ENCODE results near the gene PCNT.
"Not testable (repeated sequence)": the region's sequence is repeated elsewhere in the genome, so short reads cannot be mapped to it uniquely, and the experiment has no call there.

The PCNT gene

GRCh38 chr21:46363698-46364097 is 39.7 kb downstream of the PCNT start:
- DNase-seq: no peak

GRCh38 chr21:46366091-46366490 is 42.1 kb downstream of the PCNT start:
- no peak for DNase-seq

- no peak for DNase-seq
Measured at GRCh38 chr21:46366561-46366960, 42.6 kb downstream of the PCNT start.

DNA sequence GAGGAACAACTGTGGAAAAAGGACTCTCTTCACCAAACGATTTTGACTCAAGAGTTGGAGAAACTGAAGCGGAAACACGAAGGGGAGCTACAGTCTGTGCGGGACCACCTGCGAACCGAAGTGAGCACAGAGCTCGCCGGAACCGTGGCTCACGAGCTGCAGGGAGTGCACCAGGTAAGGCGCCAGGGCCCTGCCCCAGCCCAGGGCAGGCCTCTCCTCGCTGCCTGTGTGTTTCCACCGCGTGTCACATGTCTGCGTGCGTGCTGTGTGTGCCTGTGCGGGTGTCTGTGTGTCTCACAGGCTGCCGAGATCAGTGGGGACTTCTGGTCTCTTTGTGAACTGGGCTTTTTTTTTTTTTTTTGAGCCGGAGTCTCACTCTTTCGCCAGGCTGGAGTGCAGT is 43.0 kb downstream of the PCNT start:
- no peak for DNase-seq

DNA sequence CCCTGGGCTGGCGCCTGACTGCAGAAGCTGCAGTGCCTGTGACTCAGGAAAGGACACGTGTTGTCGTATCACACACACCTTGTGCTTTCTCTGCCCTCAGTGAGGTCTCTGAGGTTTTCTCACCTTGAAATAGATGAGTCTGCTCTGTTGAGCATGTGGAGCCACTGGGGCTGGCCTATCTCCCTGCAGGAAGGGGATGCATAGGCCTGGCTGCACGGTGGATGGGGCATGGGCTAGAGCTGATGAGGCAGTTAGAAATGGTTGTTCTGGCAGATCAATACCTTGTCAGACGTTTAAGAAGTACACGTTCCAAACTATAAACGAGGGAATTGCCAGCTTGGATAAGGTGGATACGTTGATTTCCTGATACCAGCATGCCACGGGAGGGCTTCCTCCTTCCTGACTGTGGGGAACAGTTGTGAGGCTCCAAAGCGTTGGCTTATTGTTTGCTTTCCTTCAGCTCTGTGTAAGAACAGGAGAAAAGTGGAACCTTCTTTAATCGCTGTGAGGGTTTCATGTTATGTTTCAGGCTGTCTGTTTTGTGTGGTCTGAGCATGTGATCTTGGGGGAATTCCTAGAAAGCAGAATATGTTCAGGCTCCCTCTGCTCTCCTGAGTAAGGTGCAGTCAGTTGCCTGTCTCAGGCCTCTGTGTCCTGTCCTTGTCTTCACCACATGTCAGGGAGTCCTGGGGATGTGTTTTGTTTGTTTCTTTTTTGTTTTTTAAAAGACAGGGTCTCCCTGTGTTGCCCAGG is 44.8 kb downstream of the PCNT start:
- DNase-seq: no peak

DNA sequence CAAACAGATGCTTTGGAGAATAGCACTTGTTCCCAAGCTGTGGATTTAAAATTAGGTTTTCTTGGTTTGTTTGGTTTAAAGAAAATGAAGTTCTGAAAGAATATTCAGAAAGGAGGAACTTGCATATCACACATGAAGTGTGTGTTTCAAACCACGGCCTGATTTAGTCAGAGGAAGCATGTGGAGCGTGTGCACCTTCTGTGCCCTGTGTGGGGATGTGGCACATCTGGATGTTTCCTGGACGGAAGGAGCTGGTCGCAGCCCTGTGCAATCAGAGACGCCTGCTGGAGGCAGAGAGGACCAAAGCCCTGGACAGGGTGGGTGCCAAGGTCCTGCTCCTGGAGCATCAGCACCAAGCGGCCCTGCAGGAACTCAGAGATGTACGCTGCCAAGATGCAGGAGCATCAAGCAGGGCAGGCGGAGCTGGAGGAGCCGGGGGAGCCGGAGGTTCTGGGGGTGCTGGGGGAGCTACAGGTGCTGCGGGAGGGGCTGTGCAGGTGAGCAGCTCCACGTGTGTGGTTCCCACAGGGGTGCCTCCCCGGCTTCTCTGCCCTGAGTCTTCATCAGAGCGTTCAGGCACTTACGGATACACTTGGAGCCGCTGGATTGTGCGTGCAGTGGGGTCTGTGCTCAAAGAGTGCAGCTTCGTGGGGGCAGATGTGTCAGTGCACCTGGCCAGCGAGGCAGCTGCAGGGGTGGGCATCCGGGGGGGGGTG is 45.7 kb downstream of the PCNT start:
- no peak for DNase-seq

DNA sequence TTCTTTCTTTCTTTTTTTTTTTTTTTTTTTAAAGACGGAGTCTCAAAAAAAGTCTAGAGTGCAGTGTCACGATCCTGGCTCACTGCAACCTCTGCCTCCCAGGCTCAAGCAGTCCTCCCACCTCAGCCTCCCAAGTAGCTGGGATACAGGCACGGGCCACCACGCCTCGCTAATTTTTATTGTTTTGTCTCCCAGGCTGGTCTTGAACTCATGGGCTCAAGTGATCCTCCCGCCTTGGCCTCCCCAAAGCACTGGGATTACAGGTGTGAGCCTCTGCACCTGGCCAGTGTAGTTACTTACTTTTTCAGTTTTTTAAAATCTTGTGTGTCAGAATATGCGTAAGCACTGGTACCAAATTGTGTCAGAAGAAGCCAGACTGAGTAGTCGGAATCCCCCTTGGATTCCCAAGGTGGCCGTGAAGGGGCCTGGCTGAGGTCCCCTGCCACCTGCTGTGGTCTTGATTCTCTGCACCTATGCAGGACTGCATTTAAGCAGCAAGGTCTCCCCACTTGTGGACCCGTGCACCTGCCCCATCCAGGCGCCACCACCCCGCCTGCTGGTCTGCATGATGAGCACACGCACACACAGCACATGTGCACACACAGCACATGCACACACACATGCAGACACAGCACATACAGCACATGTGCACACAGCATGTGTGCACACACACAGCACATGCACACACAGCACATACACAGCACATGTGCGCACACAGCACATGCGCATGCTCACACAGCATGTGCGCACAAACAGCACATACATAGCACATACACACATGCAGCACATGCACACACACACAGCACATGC is 47.5 kb downstream of the PCNT start:
- DNase-seq: no peak

- DNase-seq: no peak
Measured at GRCh38 chr21:46372014-46372485, 48.1 kb downstream of the PCNT start.

- not testable (repeated sequence) for DNase-seq
Measured at GRCh38 chr21:46372947-46373346, 49.0 kb downstream of the PCNT start.

- DNase-seq: no peak
Measured at GRCh38 chr21:46374761-46375389, 50.9 kb downstream of the PCNT start.

DNA sequence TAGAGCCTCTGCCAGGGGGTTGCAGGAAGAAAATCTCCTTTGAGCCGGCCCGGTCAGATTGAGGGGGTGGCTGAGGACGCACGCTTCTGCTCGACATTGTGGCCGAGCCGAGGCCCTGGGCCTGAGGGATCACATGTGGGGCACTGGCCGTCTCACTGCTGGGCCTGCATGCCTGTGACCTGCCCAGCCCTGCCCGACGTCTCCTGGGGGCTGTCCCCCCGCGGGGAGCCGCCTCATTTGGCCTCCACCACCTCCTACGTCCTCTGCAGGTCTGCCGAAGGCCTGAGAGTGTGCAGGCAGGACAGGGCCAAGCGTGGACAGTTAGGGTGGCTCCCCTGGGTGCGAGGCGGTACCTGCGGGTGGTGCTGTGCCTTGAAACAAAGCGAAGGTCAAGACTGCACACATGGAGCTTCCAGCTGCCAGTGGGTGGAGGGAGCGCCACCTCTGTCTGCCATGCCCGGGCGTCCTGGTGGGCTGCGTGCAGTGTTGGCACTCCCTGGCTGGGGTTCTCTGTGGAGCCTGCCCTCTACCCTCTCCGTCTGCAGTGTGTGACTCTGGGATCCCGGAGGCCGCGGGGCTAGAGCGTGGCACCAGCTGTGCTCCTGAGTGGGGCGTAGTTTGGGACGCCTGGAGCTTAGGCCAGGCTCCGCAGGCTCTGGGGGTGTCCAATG is 51.7 kb downstream of the PCNT start:
- DNase-seq: no peak

DNA sequence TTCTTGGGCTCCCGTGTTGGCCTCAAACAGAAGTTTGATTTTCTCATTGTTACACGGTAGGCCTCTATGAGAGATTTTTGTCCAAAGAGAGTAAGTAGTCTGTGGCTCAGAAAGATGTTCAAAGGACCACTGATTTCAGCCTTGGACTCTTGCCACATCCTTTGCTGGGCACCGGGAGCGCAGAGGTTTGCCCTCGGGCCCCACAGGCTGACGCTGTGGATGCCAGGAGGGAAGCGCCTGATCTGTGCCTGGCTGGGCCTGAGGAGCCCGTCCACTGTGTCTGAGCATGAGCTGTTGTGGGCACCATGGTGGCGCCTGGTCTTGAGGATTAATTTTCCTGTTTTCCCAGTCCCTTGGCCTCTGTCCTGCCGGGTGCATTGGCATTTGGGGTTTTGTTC is 52.3 kb downstream of the PCNT start:
- DNase-seq: no peak

DNA sequence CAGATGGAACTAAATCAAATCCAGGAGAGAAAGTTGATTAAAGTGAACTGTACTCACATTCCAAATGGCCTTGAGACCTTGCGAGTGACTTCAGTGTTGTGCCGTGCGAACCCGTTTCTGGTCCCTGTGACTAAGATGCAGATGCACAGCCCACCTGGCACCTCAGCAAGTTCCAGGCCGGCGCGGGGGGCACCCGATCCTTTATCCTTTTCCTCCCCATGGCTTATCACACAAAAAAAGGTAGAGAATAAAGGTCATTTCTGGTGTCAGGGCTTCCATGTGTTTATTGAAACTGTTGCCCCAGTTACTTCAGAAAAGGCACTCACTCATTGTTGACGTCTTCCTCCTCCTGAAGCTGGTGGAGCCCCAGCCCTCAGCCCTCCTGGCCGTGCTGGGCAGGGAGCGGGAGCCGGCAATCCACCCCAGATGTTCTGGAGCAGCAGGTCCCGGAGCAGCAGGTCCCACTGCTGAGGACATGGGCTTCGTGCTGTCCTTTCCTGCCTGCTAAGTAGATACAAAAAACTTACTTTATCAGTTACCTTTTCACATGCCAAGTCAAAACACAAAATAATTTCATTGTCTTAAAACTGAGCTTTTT is 53.0 kb downstream of the PCNT start:
- DNase-seq: no peak

- DNase-seq: no peak
Measured at GRCh38 chr21:46377789-46378188, 53.8 kb downstream of the PCNT start.

GRCh38 chr21:46379105-46379504 is 55.1 kb downstream of the PCNT start:
- no peak for DNase-seq

DNA sequence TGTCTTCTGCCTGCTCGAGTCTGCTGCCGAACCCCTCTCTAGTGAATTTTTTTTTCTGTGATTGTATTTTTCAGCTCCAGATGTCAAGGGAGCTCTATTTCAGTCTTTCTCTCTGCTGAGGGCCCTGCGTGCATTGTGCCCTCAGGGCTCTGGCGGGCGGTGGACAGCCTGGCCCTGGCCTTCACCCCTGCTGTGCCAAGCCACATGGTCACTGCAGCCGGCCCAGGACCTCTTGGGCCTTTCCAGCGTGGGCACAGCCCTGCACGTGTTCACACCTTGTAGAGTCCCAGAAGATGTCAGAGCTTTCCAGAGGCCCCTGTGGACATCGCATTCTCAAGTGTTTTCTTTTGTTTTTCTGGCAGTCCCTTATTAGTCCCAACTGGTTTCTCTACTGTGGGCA is 55.7 kb downstream of the PCNT start:
- DNase-seq: no peak

- DNase-seq: no peak
Measured at GRCh38 chr21:46381541-46381940, 57.6 kb downstream of the PCNT start.

- DNase-seq: no peak
Measured at GRCh38 chr21:46384556-46384955, 60.6 kb downstream of the PCNT start.

DNA sequence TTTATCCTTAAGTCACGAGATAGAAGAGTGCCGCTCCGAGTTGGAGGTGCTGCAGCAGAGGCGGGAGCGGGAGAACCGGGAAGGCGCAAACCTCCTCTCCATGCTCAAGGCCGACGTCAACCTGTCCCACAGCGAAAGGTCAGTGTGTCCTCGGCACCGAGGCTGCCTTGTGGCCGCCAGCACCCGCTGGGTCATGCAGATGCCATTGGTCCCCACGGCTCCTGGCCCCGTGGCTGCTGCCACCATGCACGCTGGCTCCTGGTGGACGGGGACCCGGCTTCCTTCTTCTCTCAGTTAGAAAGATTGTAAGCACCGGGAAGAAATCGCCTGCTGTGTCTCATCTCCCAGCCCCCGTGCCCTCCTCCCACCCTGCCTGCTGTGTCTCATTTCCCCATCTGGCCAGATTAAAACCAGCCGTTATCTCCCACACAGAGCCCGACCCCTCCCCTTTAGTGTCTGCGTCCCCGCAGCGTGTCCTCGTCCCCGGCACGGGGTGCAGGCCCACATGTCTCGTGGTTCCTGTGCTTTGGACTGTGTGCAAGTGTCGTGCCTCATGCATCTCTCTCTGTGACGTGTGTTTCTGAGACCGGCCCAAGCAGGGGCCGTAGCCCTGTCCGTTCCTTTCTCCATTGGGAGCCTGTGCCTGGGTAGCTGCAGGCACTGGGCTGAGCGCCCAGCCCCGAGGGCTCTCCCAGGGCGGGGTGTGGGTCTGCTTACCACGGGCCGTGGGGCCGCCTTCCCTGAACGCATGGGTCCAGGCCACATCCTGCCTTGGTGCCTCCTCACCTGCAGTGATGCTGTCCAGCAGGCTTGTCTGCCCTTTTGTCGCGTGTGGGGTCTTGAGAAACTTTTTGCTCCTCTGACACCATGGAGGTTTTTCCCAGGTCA is 62.1 kb downstream of the PCNT start:
- DNase-seq: no peak

DNA sequence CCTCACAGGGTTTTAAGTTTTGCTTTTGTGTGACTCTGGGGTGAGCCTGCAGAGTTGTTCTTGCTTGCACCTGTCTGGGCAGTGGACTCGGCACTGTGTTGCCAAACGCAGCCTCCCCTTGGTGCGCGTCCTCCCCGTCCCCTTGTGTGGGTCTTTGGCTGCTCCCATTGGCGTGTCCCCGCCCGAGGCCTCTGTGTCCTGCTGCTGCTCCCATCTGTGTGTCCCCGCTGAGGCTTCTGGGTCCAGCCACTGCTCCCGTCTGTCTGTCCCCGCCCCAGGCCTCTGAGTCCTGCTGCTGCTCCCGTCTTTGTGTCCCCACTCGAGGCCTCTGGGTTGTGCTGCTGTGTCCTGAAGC is 62.8 kb downstream of the PCNT start:
- no peak for DNase-seq

GRCh38 chr21:46388206-46388880 is 64.4 kb downstream of the PCNT start:
- no peak for DNase-seq
